ENCODE measurements around the gene GPR161. TPM values are rescaled to one million over a fixed set of nuclear protein-coding genes. Genes with fewer than 3 reads are reported as not detected.
"Not testable (repeated sequence)": the region's sequence is repeated elsewhere in the genome, so short reads cannot be mapped to it uniquely, and the experiment has no call there.

Gene GPR161, protein sequence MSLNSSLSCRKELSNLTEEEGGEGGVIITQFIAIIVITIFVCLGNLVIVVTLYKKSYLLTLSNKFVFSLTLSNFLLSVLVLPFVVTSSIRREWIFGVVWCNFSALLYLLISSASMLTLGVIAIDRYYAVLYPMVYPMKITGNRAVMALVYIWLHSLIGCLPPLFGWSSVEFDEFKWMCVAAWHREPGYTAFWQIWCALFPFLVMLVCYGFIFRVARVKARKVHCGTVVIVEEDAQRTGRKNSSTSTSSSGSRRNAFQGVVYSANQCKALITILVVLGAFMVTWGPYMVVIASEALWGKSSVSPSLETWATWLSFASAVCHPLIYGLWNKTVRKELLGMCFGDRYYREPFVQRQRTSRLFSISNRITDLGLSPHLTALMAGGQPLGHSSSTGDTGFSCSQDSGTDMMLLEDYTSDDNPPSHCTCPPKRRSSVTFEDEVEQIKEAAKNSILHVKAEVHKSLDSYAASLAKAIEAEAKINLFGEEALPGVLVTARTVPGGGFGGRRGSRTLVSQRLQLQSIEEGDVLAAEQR
- total RNA-seq: 0.51 and 0.85 TPM in 2 replicates

DNA sequence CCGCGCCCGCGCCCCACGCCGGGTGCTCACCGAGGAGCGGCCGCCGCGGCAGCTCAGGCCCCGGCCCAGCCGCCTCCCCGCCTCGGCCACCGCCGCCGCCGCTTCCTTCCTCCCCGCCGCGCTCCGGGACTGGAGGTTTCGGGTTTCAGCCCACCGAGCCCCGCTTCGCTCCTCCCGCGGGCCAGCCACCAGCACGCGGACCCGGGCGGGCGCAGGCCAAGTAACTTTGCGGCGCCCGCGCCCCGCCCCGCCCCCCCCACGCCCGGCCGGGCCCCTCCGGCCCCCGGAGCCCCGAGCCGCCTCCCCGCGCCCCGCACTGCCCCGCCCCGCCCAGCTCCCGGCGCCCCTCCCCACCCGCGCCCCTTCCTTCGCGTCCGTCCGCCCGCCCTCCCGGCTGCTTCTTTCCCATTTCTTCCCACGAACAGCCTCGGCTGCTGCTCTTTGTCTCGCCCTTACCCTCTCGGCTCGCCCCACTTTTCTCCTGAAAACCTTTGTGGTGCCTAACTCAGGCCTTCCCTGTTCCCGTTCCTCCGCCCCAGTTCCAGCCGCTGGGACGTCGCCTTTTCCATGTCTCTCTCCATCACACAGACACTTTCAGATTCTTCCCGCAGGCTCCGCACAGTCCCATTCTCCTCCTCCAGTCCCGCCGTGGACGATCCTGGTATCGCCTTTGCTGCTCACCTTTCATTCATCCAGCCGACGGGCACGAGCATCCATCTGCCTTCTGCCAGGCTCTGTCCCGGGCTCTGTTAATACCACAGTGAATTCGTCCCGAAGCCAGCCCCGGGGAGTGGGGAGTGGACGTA lies at the start of gene GPR161:
Gene GPR161 (minus strand): TSS at position 222 of the 806 bp plus-strand sequence. CDS start 32,080 bp downstream, outside the sequence.
- Mint-ChIP-seq H3K27ac (peak within 1 kb of the TSS; percentile 51), H3K4me1 (peaks cover 15% of the 10 kb centered on the region), H3K9me3 (no peaks in the 10 kb centered on the region), H3K36me3 (ENCODE audit: low read depth) (peaks cover 4% of the 10 kb centered on the region), H3K4me3 (peak within 1 kb of the TSS; percentile 91), H3K27me3 (peaks cover 58% of the 10 kb centered on the region)
- intact Hi-C loops (cut with micrococcal nuclease): loop anchor here (5.0 kb wide), 1 partner anchor 90 kb away; the partner anchor contains the start of gene SFT2D2
- peak; percentile 79 for DNase-seq

DNA sequence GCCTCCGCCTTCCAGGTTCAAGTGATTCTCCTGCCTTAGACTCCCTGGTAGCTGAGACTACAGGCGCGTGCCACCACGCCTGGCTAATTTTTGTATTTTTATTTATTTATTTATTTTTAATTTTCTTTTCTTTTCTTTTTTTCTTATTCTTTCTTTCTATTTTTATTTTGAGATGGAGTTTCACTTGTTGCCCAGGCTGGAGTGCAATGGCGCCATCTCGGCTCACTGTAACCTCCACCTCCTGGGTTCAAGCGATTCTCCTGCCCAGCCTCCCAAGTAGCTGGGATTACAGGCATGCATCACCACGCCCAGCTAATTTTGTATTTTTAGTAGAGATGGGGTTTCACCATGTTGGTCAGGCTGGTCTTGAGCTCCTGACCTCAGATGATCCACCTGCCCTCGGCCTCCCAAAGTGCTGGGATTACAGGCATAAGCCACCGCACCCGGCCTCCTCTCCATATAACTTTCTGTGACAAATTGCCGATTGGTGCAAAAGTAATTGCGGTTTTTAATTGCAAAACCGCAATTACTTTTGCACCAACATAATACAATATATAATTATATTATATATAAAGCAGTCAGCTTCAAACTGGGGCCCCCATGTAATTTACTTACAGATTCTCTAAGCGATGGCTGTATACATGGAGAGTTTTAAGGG lies 44.5 kb upstream of the GPR161 start:
- H3K36me3 Mint-ChIP-seq (ENCODE audit: low read depth): peaks cover 15% of the 10 kb centered on the region
- DNase-seq; H3K4me3 Mint-ChIP-seq; H3K27me3 Mint-ChIP-seq; H3K9me3 Mint-ChIP-seq; intact Hi-C loops (cut with micrococcal nuclease); H3K27ac Mint-ChIP-seq: not testable (repeated sequence)
- H3K4me1 Mint-ChIP-seq: peaks cover 11% of the 10 kb centered on the region

DNA sequence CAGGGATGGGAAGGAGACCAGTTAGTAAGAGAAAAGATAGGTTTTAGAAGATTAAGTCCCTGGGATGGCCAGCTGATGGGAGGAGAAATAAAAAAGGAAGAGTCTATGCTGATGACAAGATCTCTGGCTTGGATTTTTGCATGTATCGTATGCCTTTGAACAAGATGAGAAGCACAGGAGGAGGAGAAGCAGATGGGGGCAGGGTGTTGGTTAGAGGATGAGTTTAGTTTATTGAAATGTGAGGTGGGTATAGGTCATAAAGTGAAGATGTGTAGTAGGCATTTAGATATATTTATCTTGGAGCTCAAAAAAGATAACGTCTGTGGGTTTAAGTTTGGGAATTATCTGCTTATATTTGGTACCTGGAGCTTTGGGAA lies 43.4 kb upstream of the GPR161 start:
- DNase-seq: no peak
- intact Hi-C loops (cut with micrococcal nuclease): no loop called here
- Mint-ChIP-seq H3K36me3 (ENCODE audit: low read depth) (peaks cover 10% of the 10 kb centered on the region), H3K27ac (no peak overlapping the region), H3K27me3 (peaks cover 2% of the 10 kb centered on the region), H3K9me3 (no peaks in the 10 kb centered on the region), H3K4me3 (no peak overlapping the region), H3K4me1 (peaks cover 11% of the 10 kb centered on the region)

DNA sequence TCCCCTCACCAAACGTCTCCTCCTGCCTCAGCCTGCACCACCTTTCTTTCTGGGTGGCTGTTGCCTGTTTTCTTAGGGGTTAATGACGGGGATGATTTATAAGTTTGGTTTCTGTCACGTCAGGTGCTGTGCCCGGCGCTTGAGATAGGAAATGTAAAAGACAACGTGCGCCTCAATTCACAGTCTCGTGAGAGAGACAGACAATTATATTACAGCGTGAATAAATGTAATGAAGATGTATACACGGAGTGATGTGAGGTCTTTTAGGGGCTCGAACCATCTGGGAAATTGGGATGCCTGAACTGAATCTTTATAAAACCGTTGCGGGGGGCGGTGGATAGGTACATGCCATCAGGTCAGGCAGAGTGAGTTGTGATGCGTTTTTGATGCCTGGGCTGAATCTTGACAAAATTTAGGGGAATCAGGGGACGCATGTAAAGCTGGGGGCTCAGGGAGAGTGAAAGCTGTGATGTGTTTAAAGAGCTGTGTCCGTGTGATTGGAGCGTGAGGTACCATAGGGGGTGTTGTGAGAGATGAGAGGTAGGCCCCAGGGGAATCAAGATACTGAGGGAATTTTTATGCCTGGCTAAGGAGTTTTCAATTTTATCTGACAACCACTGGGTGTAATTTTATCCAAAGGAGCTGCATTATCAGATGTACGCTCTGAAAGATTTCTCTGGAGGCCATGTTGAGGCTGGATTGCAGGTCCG lies 42.9 kb upstream of the GPR161 start:
- no peaks in the 10 kb centered on the region for H3K9me3 Mint-ChIP-seq
- no peak overlapping the region for H3K4me3 Mint-ChIP-seq
- peaks cover 6% of the 10 kb centered on the region for H3K36me3 Mint-ChIP-seq (ENCODE audit: low read depth)
- H3K27ac Mint-ChIP-seq: no peak overlapping the region
- intact Hi-C loops (cut with micrococcal nuclease): loop anchor here (1.0 to 2.0 kb wide), 5 partner anchors 48 to 1187 kb away; partner anchors contain the start of gene NME7
- peak; percentile 69 for DNase-seq
- H3K4me1 Mint-ChIP-seq: peaks cover 11% of the 10 kb centered on the region
- H3K27me3 Mint-ChIP-seq: peaks cover 4% of the 10 kb centered on the region

DNA sequence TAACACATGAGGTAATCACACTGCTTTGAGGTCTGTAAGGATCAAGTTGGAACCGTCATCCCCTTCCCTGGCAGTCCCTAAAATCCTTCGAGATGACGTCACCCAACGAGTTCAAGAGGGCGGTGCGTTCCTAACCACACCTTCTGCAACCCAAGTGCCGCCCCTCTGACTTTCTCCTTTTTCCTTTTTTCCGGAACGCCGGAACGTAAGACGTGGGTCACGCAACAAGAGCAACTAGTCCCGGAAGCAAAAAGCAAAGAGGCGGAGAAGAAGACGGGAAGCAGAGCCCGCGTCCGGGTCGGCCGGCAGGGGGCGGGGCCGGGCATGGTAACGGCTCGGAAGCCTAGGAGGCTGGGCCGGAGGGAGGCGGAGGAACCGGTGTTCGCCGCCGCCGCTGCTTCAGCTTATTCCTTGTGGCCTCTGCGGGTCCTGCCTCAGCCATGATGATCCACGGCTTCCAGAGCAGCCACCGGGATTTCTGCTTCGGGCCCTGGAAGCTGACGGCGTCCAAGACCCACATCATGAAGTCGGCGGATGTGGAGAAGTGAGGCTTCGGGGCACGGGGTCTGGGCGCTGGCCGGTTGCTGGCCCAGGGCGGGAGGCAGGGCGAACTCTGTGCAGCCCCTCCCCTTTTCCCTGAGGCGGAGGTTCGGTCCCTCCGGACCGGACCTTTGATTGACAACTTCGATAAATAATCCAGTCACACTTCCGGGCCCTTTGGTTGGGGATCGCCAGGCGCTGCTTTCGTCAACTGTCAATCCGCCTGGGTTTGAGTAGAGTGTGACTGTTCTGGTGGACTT lies 42.1 kb upstream of the GPR161 start, which contains the start of gene TIPRL:
Gene TIPRL (plus strand): TSS at position 325 of the 800 bp plus-strand sequence. CDS start 116 bp downstream, at position 441.
- Mint-ChIP-seq H3K4me3 (no peak within 1 kb of the TSS), H3K9me3 (no peaks in the 10 kb centered on the region), H3K27ac (no peak within 1 kb of the TSS), H3K4me1 (peaks cover 8% of the 10 kb centered on the region), H3K36me3 (ENCODE audit: low read depth) (peaks cover 3% of the 10 kb centered on the region), H3K27me3 (peaks cover 6% of the 10 kb centered on the region)
- DNase-seq: peak; percentile 98
- intact Hi-C loops (cut with micrococcal nuclease): loop anchor here (1.0 to 2.0 kb wide), 6 partner anchors 48 to 1188 kb away; partner anchors contain the start of genes DCAF6 and NME7

DNA sequence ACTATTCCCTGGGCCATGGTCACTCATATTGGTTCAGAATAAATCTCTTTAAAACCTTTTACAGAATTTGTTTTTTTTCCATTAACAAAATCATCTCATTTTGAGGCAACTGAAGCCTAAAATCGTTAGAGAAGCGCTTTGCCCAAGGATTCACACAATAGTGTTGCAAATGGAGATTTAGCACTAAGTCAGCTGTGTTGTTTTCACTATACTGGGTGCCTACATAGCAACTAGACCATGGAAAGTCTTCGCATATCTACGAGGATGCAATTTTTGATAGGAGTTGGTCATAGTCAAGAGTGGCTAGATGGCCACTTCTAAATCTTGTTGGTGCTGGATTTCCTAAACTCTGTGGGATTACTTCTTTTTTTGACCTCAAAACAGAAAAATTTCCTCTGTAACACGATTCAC lies 41.5 kb upstream of the GPR161 start:
- no peaks in the 10 kb centered on the region for H3K36me3 Mint-ChIP-seq (ENCODE audit: low read depth)
- no peaks in the 10 kb centered on the region for H3K9me3 Mint-ChIP-seq
- DNase-seq: no peak
- H3K4me3 Mint-ChIP-seq: no peak overlapping the region
- peaks cover 4% of the 10 kb centered on the region for H3K4me1 Mint-ChIP-seq
- H3K27me3 Mint-ChIP-seq: peaks cover 9% of the 10 kb centered on the region
- intact Hi-C loops (cut with micrococcal nuclease): loop anchor here (1.0 to 2.0 kb wide), 3 partner anchors 143 to 1189 kb away; partner anchors contain the start of genes DCAF6 and NME7
- no peak overlapping the region for H3K27ac Mint-ChIP-seq

DNA sequence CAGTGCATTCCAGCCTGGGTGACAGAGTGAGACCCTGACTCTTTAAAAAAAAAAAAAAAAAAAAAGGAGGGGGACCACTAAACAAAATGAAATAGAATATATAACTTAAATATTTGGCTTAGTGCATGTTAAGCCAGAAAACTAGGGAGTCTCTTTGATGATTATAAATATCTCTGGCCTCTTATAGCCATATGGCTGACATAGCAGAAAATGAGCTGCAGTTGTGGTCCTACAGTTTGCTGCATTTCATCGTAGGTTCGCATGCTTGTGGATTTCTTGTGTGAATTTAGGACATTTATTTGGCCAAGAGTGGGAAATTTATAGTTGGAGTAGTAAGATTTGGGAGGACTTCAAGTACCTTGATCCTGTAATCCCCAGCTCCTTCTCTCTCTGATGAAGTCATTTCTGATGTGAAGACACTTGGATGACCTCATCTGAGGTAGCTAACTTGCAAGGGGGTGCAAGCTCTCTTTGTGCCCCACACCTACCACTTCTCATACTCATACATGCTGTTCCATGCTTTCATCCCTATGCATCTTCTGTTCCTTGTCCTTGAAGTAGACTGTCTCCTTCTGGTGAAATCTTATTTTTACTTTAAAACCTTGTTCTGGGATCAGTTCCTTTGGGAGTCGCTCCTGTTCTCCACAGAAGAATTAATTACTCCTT lies 35.7 kb upstream of the GPR161 start:
- intact Hi-C loops (cut with micrococcal nuclease): no loop called here

DNA sequence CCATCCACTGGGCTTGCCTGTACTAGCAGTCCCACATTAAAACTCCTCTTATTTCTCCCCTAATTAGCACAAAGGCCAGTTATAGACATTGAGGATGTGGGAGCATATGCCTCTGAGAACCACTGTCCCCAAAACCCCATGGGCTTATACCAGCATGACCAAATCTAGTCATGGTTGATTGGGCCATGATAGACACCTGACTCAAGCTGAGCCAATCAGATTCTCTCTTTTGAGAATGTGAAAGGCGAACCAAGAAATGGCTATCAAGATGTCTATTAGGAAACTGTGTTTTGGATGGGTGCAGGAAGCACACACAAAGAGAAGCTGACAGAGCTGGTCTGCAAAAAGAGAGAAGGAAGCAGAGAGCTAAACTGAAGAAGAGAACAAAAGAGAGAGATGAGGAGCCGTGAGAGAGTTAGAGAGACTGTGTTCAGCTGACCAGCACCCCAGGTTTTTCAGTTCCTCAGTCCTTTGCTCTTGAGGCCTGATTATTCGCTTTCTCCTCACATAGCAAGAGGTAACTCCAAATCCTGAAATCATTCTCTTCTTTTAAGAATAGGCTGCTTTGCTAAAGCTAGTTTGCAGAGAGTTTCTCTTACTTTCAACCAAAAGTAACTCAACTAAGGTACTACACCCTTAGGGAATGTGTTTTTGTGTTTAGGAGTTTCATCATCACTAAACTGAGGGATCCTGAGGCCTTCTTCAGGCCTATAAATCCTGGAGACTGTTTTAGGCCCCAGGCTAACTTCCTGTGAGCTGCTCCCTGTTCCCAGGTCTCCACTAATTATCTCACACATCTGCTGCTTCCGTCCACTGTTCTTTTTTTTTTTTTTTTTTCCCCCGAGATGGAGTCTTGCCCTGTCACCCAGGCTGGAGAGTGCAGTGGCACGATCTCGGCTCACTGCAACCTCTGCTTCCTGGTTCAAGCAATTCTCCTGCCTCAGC lies 34.1 kb upstream of the GPR161 start:
- H3K36me3 Mint-ChIP-seq (ENCODE audit: low read depth): no peaks in the 10 kb centered on the region
- no peak overlapping the region for H3K27ac Mint-ChIP-seq
- no peak overlapping the region for H3K4me3 Mint-ChIP-seq
- intact Hi-C loops (cut with micrococcal nuclease): no loop called here
- no peak for DNase-seq
- no peaks in the 10 kb centered on the region for H3K4me1 Mint-ChIP-seq
- peaks cover 13% of the 10 kb centered on the region for H3K27me3 Mint-ChIP-seq
- no peaks in the 10 kb centered on the region for H3K9me3 Mint-ChIP-seq

More for the DNA sequence above, 35.7 kb upstream of the GPR161 start:
- DNase-seq: no peak
- Mint-ChIP-seq H3K27ac (no peak overlapping the region), H3K36me3 (ENCODE audit: low read depth) (no peaks in the 10 kb centered on the region), H3K27me3 (peaks cover 13% of the 10 kb centered on the region), H3K4me1 (no peaks in the 10 kb centered on the region), H3K9me3 (no peaks in the 10 kb centered on the region), H3K4me3 (no peak overlapping the region)

DNA sequence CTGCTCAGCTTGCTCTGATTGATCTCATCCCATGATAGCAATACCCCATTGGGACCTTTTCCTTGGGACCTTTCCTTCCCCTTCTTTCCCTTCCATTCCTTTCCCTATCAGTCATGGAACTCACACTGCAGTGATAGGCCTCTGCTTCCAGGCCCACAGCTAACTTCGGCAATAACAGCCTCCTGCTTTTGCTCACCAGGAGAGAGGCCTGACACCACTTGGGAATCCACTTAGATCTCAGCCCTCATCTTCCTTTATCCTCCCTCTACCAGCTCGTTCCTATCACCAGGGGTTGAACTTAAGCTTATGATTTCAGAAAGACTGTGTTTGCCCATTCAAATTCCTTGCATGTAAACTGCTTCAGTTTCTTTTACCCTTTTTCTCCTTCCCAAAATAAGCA lies 31.1 kb upstream of the GPR161 start:
- Mint-ChIP-seq H3K4me1 (no peaks in the 10 kb centered on the region), H3K4me3 (no peak overlapping the region)

DNA sequence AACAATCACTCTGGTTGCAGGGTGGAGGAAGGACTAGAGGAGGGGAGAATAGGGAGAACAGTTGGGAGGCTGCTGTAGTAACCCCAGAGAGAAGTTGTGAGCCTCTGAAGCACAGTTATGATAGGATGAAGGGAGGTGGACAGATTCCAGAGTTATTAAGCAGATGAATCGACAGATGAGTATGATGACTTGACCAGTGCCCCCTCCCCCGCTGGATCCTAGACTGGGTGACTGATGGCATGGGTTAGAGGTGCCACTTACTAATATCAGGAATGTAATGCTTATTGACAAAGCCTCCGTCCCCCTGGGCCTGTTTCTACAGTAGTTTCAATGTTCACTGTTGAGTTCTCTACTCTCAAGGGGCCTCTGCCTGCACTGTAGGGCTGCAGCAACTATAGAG lies 28.0 kb upstream of the GPR161 start:
- H3K27me3 Mint-ChIP-seq: peaks cover 8% of the 10 kb centered on the region
- DNase-seq: no peak
- H3K4me1 Mint-ChIP-seq: no peaks in the 10 kb centered on the region
- H3K36me3 Mint-ChIP-seq (ENCODE audit: low read depth): no peaks in the 10 kb centered on the region
- no peak overlapping the region for H3K4me3 Mint-ChIP-seq
- peaks cover 14% of the 10 kb centered on the region for H3K9me3 Mint-ChIP-seq
- H3K27ac Mint-ChIP-seq: no peak overlapping the region
- intact Hi-C loops (cut with micrococcal nuclease): no loop called here

More for the DNA sequence above, 31.1 kb upstream of the GPR161 start:
- H3K36me3 Mint-ChIP-seq (ENCODE audit: low read depth): no peaks in the 10 kb centered on the region
- intact Hi-C loops (cut with micrococcal nuclease): no loop called here
- H3K27ac Mint-ChIP-seq: no peak overlapping the region
- DNase-seq: no peak
- H3K27me3 Mint-ChIP-seq: peaks cover 3% of the 10 kb centered on the region
- H3K9me3 Mint-ChIP-seq: peaks cover 4% of the 10 kb centered on the region

DNA sequence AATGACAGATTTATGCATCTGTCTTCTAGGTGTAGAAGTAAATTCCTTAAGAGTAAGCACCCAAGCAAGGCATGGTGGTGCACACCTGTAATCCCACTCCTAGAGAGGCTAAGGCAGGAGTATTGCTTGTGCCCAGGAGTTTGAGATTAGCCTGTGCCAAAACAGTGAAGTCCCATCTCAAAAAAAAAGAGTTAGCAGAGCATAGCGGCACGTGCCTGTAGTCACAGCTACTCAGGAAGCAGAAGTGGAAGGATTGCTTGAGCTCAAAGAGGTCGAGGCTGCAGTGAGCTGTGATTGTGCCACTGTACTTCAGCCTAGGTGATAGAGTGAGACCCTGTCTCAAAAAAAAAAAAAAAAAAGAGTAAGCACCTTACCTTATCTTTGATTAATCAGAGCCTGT lies 26.9 kb upstream of the GPR161 start:
- Mint-ChIP-seq H3K9me3 (peaks cover 18% of the 10 kb centered on the region), H3K4me1 (no peaks in the 10 kb centered on the region), H3K4me3 (no peak overlapping the region), H3K27ac (no peak overlapping the region), H3K36me3 (ENCODE audit: low read depth) (no peaks in the 10 kb centered on the region), H3K27me3 (peaks cover 8% of the 10 kb centered on the region)
- no peak for DNase-seq
- intact Hi-C loops (cut with micrococcal nuclease): no loop called here

All from activated CD4-positive, alpha-beta T cell treated with anti-CD3 and anti-CD28 coated beads, Interleukin-2, amount 10 ng/mL, durations not matched to agents 24 days and 14 days (primary cell).